ENCODE data around the gene TMBIM1.

Gene TMBIM1, protein sequence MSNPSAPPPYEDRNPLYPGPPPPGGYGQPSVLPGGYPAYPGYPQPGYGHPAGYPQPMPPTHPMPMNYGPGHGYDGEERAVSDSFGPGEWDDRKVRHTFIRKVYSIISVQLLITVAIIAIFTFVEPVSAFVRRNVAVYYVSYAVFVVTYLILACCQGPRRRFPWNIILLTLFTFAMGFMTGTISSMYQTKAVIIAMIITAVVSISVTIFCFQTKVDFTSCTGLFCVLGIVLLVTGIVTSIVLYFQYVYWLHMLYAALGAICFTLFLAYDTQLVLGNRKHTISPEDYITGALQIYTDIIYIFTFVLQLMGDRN

GRCh38 chr2:218292048-218293014 is at the start of gene TMBIM1:
Gene TMBIM1, minus strand, starts transcription at chr2:218292503. Its CDS starts 10,362 bp downstream, at chr2:218282141.
- no peak for TF ChIP-seq CTCF (IDR thresholded peaks at IDR 0.05; ENCODE audit: low read depth, low read length)
- no peak for DNase-seq
- no peaks in the 10 kb centered on the region for H3K27me3 ChIP-seq (ENCODE audit: insufficient read depth, low read depth, severe bottlenecking)
- no peak within 1 kb of the TSS for H3K4me3 ChIP-seq (ENCODE audit: low read depth, low read length)
- H3K27ac ChIP-seq = no peak within 1 kb of the TSS
- H3K36me3 ChIP-seq = no peaks in the 10 kb centered on the region
- H3K9me3 ChIP-seq (ENCODE audit: severe bottlenecking) = no peaks in the 10 kb centered on the region

GRCh38 chr2:218341381-218341780 is 49.1 kb upstream of the TMBIM1 start:
- no peak overlapping the region for H3K27ac ChIP-seq

DNA sequence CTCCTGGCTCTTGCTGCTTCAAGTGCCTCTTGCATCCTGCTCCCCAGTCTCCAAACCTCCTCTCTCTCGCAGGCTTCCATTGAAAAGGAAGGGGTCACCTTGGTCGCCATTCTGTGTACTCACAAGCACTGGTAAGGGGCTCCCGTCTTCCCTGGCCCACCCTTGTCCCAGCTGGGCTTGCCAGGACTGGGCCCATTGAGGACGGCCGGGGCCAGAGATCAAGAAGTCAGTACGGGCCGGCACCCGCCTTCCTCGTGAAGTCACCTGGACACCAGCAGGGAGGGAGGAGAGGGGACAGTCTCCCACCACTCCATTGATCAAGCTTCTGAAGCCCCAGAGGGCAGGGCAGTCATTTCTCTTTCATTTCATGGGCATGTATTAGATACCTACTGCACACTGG is 48.4 kb upstream of the TMBIM1 start:
- Histone ChIP-seq H3K4me3 (ENCODE audit: low read depth, low read length) (no peak overlapping the region), H3K27ac (no peak overlapping the region), H3K27me3 (ENCODE audit: insufficient read depth, low read depth, severe bottlenecking) (no peaks in the 10 kb centered on the region), H3K36me3 (no peaks in the 10 kb centered on the region), H3K9me3 (ENCODE audit: severe bottlenecking) (no peaks in the 10 kb centered on the region)
- no peak for TF ChIP-seq CTCF (IDR thresholded peaks at IDR 0.05; ENCODE audit: low read depth, low read length)
- no peak for DNase-seq

More at GRCh38 chr2:218341381-218341780, 49.1 kb upstream of the TMBIM1 start:
- Histone ChIP-seq H3K9me3 (ENCODE audit: severe bottlenecking) (no peaks in the 10 kb centered on the region), H3K27me3 (ENCODE audit: insufficient read depth, low read depth, severe bottlenecking) (no peaks in the 10 kb centered on the region), H3K4me3 (ENCODE audit: low read depth, low read length) (no peak overlapping the region), H3K36me3 (no peaks in the 10 kb centered on the region)
- DNase-seq = no peak
- no peak for TF ChIP-seq CTCF (IDR thresholded peaks at IDR 0.05; ENCODE audit: low read depth, low read length)

DNA sequence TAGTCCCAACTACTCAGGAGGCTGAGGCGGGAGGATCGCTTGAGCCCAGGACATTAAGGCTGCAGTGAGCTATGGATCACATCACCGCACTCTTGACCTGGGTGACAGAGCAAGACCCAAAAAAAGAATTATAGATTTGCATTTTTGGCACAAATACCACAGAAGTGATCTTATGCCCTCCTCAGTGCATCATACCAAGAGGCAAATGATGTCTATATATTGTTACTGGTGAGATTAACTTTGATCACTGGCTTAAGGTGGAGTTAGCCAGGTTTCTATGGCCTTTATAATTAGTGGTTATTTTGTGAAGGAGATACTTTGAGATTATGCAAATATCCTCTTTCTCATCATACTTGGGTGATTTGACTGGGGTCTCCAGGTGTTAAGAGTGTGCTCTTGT is 42.2 kb upstream of the TMBIM1 start:
- Histone ChIP-seq H3K27me3 (ENCODE audit: insufficient read depth, low read depth, severe bottlenecking) (no peaks in the 10 kb centered on the region), H3K27ac (peak overlapping the region; percentile 33), H3K36me3 (no peaks in the 10 kb centered on the region), H3K9me3 (ENCODE audit: severe bottlenecking) (no peaks in the 10 kb centered on the region), H3K4me3 (ENCODE audit: low read depth, low read length) (no peak overlapping the region)
- no peak for DNase-seq
- no peak for TF ChIP-seq CTCF (IDR thresholded peaks at IDR 0.05; ENCODE audit: low read depth, low read length)

GRCh38 chr2:218332920-218333645 is 40.8 kb upstream of the TMBIM1 start:
- H3K36me3 ChIP-seq = no peaks in the 10 kb centered on the region
- TF ChIP-seq CTCF (IDR thresholded peaks at IDR 0.05; ENCODE audit: low read depth, low read length) = no peak
- no peak overlapping the region for H3K27ac ChIP-seq
- no peaks in the 10 kb centered on the region for H3K9me3 ChIP-seq (ENCODE audit: severe bottlenecking)
- no peaks in the 10 kb centered on the region for H3K27me3 ChIP-seq (ENCODE audit: insufficient read depth, low read depth, severe bottlenecking)
- DNase-seq = no peak
- no peak overlapping the region for H3K4me3 ChIP-seq (ENCODE audit: low read depth, low read length)
